Stimulated activated CD8-positive, alpha-beta memory T cell treated with anti-CD3 and anti-CD28 coated beads, Interleukin-7, amount 100 ng/mL, for 48 hours (primary cell): Measurements from ENCODE around the gene GIMAP4.
"Not testable (repeated sequence)": the region's sequence is repeated elsewhere in the genome, so short reads cannot be mapped to it uniquely, and the experiment has no call there.

Experiments used
- DNase-seq, 2 donors: peaks; one replicate each; pipeline ENCODE4 v3.0.0-alpha.2; 2020; ENCODE audit warnings: low read depth in 1 of 2; ENCODE audit errors: extremely low read depth in 1 of 2

Gene GIMAP4

GRCh38 chr7:150579979-150580637, 12.9 kb downstream of the GIMAP4 start:
- DNase-seq: not testable (repeated sequence)

DNA sequence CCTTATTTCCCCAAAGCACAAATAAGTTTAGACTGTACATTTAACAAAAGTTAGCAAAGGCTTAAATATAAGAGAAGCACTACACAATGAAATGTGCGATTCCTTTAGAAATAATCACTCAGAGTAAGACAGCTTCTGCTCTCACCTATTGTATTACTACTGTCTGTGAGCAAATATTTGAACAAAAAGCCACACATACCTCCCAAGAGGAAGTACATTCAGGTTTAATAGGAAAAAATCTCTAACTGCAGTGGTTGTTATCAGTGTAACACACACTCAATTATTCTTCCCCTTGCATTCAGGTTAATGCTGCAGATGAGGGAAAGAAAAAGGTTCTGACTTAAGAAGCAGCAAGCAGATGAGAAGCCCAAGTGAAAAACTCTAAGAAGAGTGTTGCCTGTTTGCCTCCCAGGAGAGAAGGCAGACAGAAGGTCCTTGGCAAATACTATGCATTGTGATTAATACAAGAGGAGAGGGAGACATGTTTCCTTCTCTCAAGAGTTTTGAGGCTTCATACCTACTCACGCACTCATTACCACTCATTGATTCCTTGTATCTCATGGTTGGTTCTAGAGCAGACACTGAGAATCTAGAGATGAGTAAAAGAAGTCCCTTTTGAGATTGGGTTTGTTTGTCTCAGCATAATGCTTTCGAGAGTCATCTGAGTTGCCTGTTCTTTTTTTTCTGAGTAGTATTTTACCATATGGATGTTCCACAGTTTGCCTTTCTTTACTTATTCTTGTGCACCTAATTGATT, 13.6 kb downstream of the GIMAP4 start:
- no peak for DNase-seq

GRCh38 chr7:150585199-150585598, 18.0 kb downstream of the GIMAP4 start:
- no peak for DNase-seq

GRCh38 chr7:150586068-150586784, 19.0 kb downstream of the GIMAP4 start:
- DNase-seq: no peak

- no peak for DNase-seq
Observed at GRCh38 chr7:150586785-150587152, 19.6 kb downstream of the GIMAP4 start.

- DNase-seq: no peak
Observed at GRCh38 chr7:150587551-150587950, 20.4 kb downstream of the GIMAP4 start.

DNA sequence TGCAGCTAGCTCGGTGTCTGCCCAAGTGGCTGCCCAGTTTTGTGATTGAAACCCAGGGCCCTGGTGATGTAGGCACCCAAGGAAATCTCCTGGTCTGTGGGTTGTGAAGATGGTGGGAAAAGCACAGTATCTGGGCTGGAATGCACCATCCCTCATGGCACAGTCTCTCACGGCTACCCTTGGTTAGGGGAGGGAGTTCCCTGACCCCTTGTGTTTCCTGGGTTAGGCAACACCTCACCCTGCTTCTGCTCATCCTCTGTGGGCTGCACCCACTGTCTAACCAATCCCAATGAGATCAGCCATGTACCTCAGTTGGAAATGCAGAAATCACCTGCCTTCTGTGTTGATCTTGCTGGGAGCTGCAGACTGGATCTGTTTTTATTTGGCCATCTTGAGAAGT, 27.6 kb downstream of the GIMAP4 start:
- no peak for DNase-seq

GRCh38 chr7:150595361-150595760, 28.2 kb downstream of the GIMAP4 start:
- no peak for DNase-seq

DNA sequence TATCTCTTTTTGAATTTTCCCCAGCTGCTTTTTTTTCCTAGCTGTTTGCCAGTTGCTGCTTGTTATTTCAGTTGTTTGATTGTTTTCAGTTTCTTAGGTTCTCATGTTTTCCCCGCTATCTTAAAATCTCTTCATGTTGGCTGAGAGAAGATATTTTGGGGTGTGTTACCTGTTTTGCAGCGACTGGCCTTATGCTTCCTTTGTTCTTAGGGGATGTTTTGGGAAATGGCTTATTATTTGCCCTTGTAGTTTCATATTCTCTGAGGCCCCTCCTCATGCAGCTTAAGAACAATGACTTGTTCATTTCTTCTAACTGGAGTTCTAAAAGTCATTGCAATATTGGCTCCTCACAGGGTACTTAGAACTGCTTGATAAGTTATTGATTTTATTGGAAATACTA, 36.4 kb downstream of the GIMAP4 start:
- not testable (repeated sequence) for DNase-seq

DNA sequence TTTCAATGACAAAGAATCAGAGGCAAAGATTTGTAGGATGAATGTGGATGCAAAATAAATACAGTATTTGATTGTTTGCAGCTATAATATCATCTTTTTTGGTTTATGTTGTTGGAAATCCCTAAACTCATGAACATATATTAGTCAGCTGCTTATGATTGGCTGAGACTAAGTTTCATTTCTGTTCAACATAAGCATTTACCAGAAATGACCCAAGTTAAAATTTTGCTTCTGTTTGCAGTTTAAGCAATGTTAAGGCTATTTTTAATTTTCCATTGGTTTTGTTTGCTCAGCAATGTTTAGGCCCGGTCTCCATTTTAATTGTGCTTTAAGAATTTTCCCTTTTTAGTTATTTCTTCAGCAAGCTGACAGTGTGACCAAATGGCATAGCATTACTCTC, 43.0 kb downstream of the GIMAP4 start:
- no peak for DNase-seq

DNA sequence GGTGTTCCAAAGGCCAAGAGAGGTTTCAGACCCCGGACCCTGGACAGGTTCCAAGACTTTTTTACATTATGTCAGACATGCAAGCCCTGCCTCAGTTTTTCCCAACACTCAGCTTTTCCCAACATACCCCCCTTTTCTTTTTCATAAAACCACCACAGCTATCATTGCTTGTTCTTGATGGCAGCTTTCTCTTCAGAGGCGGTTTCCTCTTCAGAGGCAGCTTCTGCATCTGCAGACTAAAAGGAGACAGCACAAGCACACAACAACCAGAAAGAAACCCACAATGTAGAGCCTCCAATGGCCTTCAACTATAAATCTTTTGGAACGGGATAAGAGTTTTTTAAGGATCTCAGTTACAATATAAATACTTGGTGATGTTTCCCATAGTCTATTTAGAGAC, 45.7 kb downstream of the GIMAP4 start:
- no peak for DNase-seq

GRCh38 chr7:150613880-150614279, 46.7 kb downstream of the GIMAP4 start:
- DNase-seq: no peak

GRCh38 chr7:150614426-150614825, 47.2 kb downstream of the GIMAP4 start:
- not testable (repeated sequence) for DNase-seq

DNA sequence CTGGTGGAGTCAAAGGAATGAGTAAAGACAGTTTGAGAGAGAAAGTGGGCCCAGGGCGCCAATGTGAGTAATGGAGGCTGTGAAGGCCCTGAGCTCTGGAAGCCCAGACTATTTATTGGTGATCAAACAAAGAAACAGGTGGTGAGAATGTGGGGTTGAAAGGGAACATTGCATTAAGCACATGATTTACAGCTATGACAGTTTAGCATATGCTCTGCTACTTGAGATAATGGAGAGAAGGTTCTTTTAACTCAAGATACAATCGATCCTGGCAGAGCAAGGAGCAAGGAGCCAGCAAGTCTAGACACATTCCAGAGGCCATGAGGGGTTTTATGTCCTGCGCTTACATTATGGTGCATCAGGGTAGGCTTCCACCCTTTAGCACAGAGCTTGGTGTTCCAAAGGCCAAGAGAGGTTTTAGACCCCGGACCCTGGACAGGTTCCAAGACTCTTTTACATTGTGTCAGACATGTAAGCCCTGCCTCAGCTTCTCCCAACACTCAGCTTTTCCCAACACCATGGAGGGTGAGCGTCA, 48.1 kb downstream of the GIMAP4 start:
- DNase-seq: not testable (repeated sequence)

DNA sequence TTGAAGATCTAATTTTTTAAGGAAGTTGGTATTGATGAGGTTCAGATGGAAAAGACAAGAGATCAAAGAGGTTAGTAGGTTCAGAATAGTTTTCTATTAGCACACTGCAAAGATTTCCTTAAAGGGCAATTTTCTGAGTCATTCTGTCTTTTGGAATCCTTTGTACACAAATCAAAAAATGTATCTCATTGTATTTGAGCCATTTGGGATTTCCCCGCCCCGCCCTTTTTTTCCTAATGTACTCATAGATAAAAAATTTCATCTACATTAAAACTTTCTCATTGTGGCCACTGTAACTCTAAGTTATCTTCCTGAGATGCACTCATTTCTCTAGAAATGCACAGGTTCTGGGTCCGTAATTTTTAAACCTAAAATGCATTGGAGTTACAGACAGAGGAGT, 52.9 kb downstream of the GIMAP4 start:
- DNase-seq: no peak

DNA sequence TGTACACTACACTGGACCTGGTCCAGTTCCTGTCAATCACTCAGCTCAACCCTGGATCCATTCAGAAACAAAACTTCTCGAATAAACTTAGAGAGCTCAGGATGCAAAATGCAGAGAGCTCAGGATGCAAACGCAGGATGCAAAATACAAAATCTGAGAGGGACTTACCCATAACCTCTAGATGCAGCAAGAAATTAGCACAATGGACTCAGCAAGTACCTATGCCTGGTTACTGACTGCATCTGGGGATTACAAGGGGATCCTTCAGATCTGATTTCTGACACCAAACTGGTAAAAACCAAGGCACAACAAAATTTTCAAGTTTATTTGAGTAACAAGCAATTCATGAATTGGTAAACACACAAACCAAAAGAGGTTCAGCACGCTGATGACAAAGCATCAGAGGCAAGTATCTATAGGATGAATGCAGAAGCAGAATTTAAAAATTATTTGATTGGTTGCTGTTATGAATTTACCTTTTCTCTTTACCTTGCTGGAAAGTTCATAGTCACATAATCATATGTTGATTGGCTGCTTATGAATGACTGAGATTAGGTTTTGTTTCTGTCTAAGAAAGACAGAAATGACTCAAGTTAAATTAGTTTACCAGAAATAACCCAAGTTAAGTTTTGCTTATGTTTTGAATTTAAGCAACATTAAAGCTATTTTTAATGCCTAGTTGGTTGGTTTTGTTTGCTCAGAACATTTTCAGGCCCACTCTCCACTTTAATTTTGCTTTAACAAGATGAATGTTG, 53.6 kb downstream of the GIMAP4 start:
- no peak for DNase-seq

GRCh38 chr7:150621376-150621775, 54.2 kb downstream of the GIMAP4 start:
- no peak for DNase-seq
